ENCODE results near the gene TUBA4A. TPM values are rescaled to one million over a fixed set of nuclear protein-coding genes. Genes with fewer than 3 reads are reported as not detected.

The TUBA4A gene
- total RNA-seq, 2 experiments from 2014 or later = 96.0 to 186 TPM

DNA sequence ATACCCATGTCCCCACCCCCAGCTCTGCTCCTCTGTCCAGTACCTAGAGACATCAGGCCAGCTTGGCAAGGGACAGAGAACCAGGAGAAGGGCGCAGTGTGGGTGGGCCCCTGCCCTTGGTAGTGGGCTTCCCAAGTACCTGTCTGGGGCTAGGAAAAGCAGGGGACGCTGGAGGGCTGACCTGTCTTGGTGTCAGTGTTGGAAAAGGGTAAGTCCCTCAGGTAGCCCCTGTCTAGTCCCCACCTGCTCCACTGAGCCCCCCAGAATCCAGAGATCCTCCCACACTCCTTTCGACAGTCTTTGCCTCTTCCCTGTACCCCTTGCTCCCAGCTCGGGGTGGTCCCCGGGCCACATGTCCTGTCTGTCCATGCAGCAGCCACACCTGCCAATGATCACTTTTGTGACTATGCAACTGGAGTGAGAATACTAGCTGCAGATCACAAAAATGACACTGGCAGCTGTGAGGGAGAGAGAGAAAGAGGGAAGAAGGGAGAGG is 40.1 kb upstream of the TUBA4A start:
- Histone ChIP-seq H3K27ac (ENCODE audit: low read depth, low read length, poor library complexity, severe bottlenecking) (no peak overlapping the region), H3K9me3 (ENCODE audit: low read length) (no peaks in the 10 kb centered on the region), H3K4me1 (ENCODE audit: insufficient read depth, low read length, poor library complexity, severe bottlenecking) (peaks cover 21% of the 10 kb centered on the region), H4K20me1 (ENCODE audit: insufficient read depth, low read length) (no peaks in the 10 kb centered on the region), H3K9me2 (ENCODE audit: insufficient read depth, low read length) (no peaks in the 10 kb centered on the region), H3K36me3 (ENCODE audit: insufficient read depth, low read length) (no peaks in the 10 kb centered on the region), H3K4me2 (ENCODE audit: low read length) (no peak overlapping the region; the same call in 1 of the 2 replicates), H3K79me2 (ENCODE audit: insufficient read depth, low read depth, low read length) (no peaks in the 10 kb centered on the region), H2AFZ (ENCODE audit: low read length) (no peak overlapping the region; the same call in 1 of the 2 replicates), H3K4me3 (ENCODE audit: low read depth, low read length, poor library complexity, severe bottlenecking) (no peak overlapping the region)
- no peak for DNase-seq (ENCODE audit: low spot score)
- CTCF ChIA-PET (ENCODE audit: unreplicated experiment) = no interaction called here
- intact Hi-C loops (cut with micrococcal nuclease; ENCODE audit: unreplicated experiment) = loop anchor here (2.0 kb wide), 2 partner anchors 117 to 235 kb away; partner anchors contain the start of gene CNPPD1
- no peak for TF ChIP-seq CTCF (conservative IDR thresholded peaks at IDR 0.05; ENCODE audit: low read length)
- TF ChIP-seq EZH2phosphoT487 (IDR thresholded peaks at IDR 0.05; ENCODE audit: borderline replicate concordance, low read depth, low read length) = no peak
- BruUV-seq (replicated peaks) = no TSS peak
- POLR2A ChIA-PET = interaction anchor here (1.0 to 3.2 kb wide), 4 partner anchors 13 to 400 kb away, joined by 3 to 13 read pairs (median 10); no protein-coding TSS in a partner anchor

DNA sequence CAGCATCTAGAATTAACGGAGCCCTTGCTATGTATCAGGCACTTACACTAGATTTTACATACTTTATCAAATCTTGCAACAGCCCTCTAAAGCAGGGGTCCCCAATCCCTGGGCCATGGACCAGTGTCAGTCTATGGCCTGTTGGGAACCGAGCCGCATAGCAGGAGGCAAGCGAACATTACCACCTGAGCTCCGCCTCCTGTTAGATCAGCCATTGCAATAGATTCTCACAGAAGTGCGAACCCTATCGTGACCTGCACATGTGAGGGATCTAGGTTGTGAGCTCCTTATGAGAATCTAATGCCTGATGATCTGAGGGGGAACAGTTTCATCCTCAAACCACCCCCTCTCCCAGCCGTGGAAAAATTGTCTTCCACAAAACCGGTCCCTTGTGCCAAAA is 38.9 kb upstream of the TUBA4A start:
- Histone ChIP-seq H3K27ac (ENCODE audit: low read depth, low read length, poor library complexity, severe bottlenecking) (no peak overlapping the region), H3K79me2 (ENCODE audit: insufficient read depth, low read depth, low read length) (no peaks in the 10 kb centered on the region), H3K4me1 (ENCODE audit: insufficient read depth, low read length, poor library complexity, severe bottlenecking) (peaks cover 21% of the 10 kb centered on the region), H4K20me1 (ENCODE audit: insufficient read depth, low read length) (no peaks in the 10 kb centered on the region), H2AFZ (ENCODE audit: low read length) (no peak overlapping the region), H3K9me2 (ENCODE audit: insufficient read depth, low read length) (no peaks in the 10 kb centered on the region), H3K4me3 (ENCODE audit: low read depth, low read length, poor library complexity, severe bottlenecking) (no peak overlapping the region), H3K36me3 (ENCODE audit: insufficient read depth, low read length) (no peaks in the 10 kb centered on the region), H3K4me2 (ENCODE audit: low read length) (no peak overlapping the region), H3K9me3 (ENCODE audit: low read length) (no peaks in the 10 kb centered on the region)
- TF ChIP-seq CTCF (conservative IDR thresholded peaks at IDR 0.05; ENCODE audit: low read length) (no peak), EZH2phosphoT487 (IDR thresholded peaks at IDR 0.05; ENCODE audit: borderline replicate concordance, low read depth, low read length) (no peak)
- CTCF ChIA-PET (ENCODE audit: unreplicated experiment) = interaction anchor here (1.5 kb wide), 1 partner anchor 16 kb away, joined by 4 read pairs; no protein-coding TSS in a partner anchor
- no peak for DNase-seq (ENCODE audit: low spot score)
- BruUV-seq (replicated peaks) = no TSS peak
- POLR2A ChIA-PET = interaction anchor here (0.9 to 1.4 kb wide), 2 partner anchors 15 to 87 kb away, joined by 3 to 6 read pairs; no protein-coding TSS in a partner anchor
- intact Hi-C loops (cut with micrococcal nuclease; ENCODE audit: unreplicated experiment) = no loop called here

- intact Hi-C loops (cut with micrococcal nuclease; ENCODE audit: unreplicated experiment) = no loop called here
- DNase-seq (ENCODE audit: low spot score) = no peak
- Histone ChIP-seq H3K4me2 (ENCODE audit: low read length) (no peak overlapping the region), H3K27ac (ENCODE audit: low read depth, low read length, poor library complexity, severe bottlenecking) (no peak overlapping the region), H3K79me2 (ENCODE audit: insufficient read depth, low read depth, low read length) (no peaks in the 10 kb centered on the region), H3K4me3 (ENCODE audit: low read depth, low read length, poor library complexity, severe bottlenecking) (no peak overlapping the region), H3K9me2 (ENCODE audit: insufficient read depth, low read length) (no peaks in the 10 kb centered on the region), H2AFZ (ENCODE audit: low read length) (no peak overlapping the region), H3K9me3 (ENCODE audit: low read length) (no peaks in the 10 kb centered on the region), H3K36me3 (ENCODE audit: insufficient read depth, low read length) (no peaks in the 10 kb centered on the region), H3K4me1 (ENCODE audit: insufficient read depth, low read length, poor library complexity, severe bottlenecking) (peaks cover 21% of the 10 kb centered on the region), H4K20me1 (ENCODE audit: insufficient read depth, low read length) (no peaks in the 10 kb centered on the region)
- no peak for TF ChIP-seq EZH2phosphoT487 (IDR thresholded peaks at IDR 0.05; ENCODE audit: borderline replicate concordance, low read depth, low read length)
- no peak for TF ChIP-seq CTCF (conservative IDR thresholded peaks at IDR 0.05; ENCODE audit: low read length)
- ChIA-PET CTCF (ENCODE audit: unreplicated experiment) (interaction anchor here (1.2 to 1.5 kb wide), 2 partner anchors 15 to 37 kb away, joined by 3 to 4 read pairs; no protein-coding TSS in a partner anchor), POLR2A (interaction anchor here (0.8 to 1.3 kb wide), 3 partner anchors 11 to 86 kb away, joined by 3 to 5 read pairs (median 4); partner anchors contain the start of genes DNAJB2 and ZFAND2B)
- no TSS peak for BruUV-seq (replicated peaks)
Measured at GRCh38 chr2:219291910-219292490, 38.3 kb upstream of the TUBA4A start.

All from OCI-LY7 (cell line).